ENCODE data around the gene LRRC41.

Gene LRRC41

GRCh38 chr1:46301808-46302640, 1.4 kb downstream of the LRRC41 start:
- Histone ChIP-seq H3K4me3 (peak overlapping the region; percentile 77 to 87), H3K27ac (peak overlapping the region; percentile 95 to 97), H3K36me3 (peaks cover 6 to 15% (median 12%) of the 10 kb centered on the region in 3 donors), H3K27me3 (no peaks in the 10 kb centered on the region), H3K9me3 (no peaks in the 10 kb centered on the region), H3K4me1 (peaks cover 0 to 63% (median 47%) of the 10 kb centered on the region in 4 donors)
- no peak for TF ChIP-seq CTCF (IDR thresholded peaks at IDR 0.05)
- peak; percentile 42 to 79 for DNase-seq
- intact Hi-C loops (cut with DNase I; ENCODE audit: low total_unique reads) = loop anchor here (5.0 kb wide), 1 partner anchor 55 kb away; the partner anchor contains the start of gene RAD54L

- Histone ChIP-seq H3K4me3 (peak overlapping the region; percentile 77 to 87), H3K27ac (peak overlapping the region; percentile 95 to 97), H3K27me3 (no peaks in the 10 kb centered on the region), H3K9me3 (no peaks in the 10 kb centered on the region), H3K36me3 (peaks cover 12 to 18% (median 18%) of the 10 kb centered on the region in 3 donors), H3K4me1 (peaks cover 0 to 56% (median 45%) of the 10 kb centered on the region in 4 donors)
- TF ChIP-seq CTCF (IDR thresholded peaks at IDR 0.05) = no peak
- intact Hi-C loops (cut with DNase I; ENCODE audit: low total_unique reads) = loop anchor here (5.0 kb wide), 1 partner anchor 54 kb away; the partner anchor contains the start of gene RAD54L
- no peak for DNase-seq
Measured at GRCh38 chr1:46301406-46301807, 2.0 kb downstream of the LRRC41 start.

GRCh38 chr1:46300673-46301405, 2.6 kb downstream of the LRRC41 start:
- H3K4me3 ChIP-seq = peak overlapping the region; percentile 77 to 87
- H3K27ac ChIP-seq = peak overlapping the region; percentile 95 to 97
- intact Hi-C loops (cut with DNase I; ENCODE audit: low total_unique reads) = loop anchor here (5.0 kb wide), 1 partner anchor 54 kb away; the partner anchor contains the start of gene RAD54L
- no peaks in the 10 kb centered on the region for H3K27me3 ChIP-seq
- no peak for DNase-seq
- H3K4me1 ChIP-seq = peaks cover 0 to 52% (median 43%) of the 10 kb centered on the region in 4 donors
- H3K9me3 ChIP-seq = no peaks in the 10 kb centered on the region
- H3K36me3 ChIP-seq = peaks cover 16 to 23% (median 23%) of the 10 kb centered on the region in 3 donors
- TF ChIP-seq CTCF (IDR thresholded peaks at IDR 0.05) = no peak

GRCh38 chr1:46298387-46298786, 5.0 kb downstream of the LRRC41 start:
- Histone ChIP-seq H3K27ac (peak overlapping the region; percentile 21 to 97), H3K36me3 (peaks cover 36 to 48% (median 48%) of the 10 kb centered on the region in 3 donors), H3K27me3 (no peaks in the 10 kb centered on the region)

More at GRCh38 chr1:46298387-46298786, 5.0 kb downstream of the LRRC41 start:
- H3K4me1 ChIP-seq = peaks cover 0 to 36% (median 30%) of the 10 kb centered on the region in 4 donors
- TF ChIP-seq CTCF (IDR thresholded peaks at IDR 0.05) = no peak
- DNase-seq = no peak
- intact Hi-C loops (cut with DNase I; ENCODE audit: low total_unique reads) = no loop called here
- H3K9me3 ChIP-seq = no peaks in the 10 kb centered on the region
- H3K4me3 ChIP-seq = no peak overlapping the region

Data from tibial artery (tissue), 4 donors.